Fibroblast of mammary gland (primary cell): ENCODE results near the gene MED13L.

Experiments
- DNase-seq: peaks from one replicate; pipeline ENCODE4 v3.0.0-alpha.2; 2010; ENCODE audit warnings: low read depth
- H3K4me3 ChIP-seq: 2 replicates; pipeline ENCODE4 v1.5.1; 2011; ENCODE audit warnings: low read depth, mild to moderate bottlenecking, low read length, moderate library complexity; ENCODE audit not compliant: control insufficient read depth
- TF ChIP-seq, protein P1 (sequence below): conservative IDR thresholded peaks from 2 replicates; pipeline ENCODE4 v1.5.1; 2011; ENCODE audit warnings: low read depth, low read length, inconsistent platforms; ENCODE audit not compliant: control insufficient read depth, insufficient read depth

Gene MED13L

DNA sequence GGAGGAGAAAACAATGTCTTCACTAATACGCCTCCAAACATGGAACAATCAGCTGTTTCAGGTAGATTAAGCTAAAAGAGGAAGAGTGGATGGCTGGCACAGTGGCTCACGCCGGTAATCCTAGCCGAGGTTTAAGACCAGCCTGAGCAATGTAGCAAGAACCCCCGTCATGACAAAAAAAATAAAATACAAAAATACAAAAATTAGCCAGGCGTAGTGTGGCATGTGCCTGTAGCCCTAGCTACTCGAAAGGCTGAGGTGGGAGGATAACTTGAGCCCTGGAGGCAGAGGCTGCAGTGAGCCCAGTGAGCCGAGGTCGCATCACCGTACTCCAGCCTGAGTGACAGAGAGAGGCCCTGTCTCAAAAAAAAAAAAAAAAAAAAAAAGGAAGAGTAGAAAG, 1.2 kb upstream of the MED13L start:
- no peak for DNase-seq
- TF ChIP-seq, protein P1, sequence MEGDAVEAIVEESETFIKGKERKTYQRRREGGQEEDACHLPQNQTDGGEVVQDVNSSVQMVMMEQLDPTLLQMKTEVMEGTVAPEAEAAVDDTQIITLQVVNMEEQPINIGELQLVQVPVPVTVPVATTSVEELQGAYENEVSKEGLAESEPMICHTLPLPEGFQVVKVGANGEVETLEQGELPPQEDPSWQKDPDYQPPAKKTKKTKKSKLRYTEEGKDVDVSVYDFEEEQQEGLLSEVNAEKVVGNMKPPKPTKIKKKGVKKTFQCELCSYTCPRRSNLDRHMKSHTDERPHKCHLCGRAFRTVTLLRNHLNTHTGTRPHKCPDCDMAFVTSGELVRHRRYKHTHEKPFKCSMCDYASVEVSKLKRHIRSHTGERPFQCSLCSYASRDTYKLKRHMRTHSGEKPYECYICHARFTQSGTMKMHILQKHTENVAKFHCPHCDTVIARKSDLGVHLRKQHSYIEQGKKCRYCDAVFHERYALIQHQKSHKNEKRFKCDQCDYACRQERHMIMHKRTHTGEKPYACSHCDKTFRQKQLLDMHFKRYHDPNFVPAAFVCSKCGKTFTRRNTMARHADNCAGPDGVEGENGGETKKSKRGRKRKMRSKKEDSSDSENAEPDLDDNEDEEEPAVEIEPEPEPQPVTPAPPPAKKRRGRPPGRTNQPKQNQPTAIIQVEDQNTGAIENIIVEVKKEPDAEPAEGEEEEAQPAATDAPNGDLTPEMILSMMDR, result no peak
- no peak overlapping the region for H3K4me3 ChIP-seq

DNA sequence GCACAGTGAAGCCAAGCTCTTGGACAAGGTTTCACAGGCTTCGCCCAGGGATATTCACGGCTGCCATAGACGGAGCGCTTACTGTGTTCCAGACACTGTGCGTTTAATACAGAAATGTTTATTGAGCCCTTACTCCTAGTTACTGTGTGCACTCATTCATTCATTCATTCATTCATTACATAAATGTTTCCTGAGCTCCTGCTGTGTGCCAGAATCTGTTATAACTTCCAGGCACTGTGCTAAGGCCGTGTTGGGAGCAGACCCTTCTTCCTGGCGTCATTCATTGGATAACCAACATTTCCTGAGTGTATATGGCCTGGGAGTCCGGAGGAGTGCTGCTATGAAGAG, 760 bp upstream of the MED13L start:
- TF ChIP-seq, protein P1, result no peak
- no peak for DNase-seq
- H3K4me3 ChIP-seq, result peak overlapping the region; percentile 39

DNA sequence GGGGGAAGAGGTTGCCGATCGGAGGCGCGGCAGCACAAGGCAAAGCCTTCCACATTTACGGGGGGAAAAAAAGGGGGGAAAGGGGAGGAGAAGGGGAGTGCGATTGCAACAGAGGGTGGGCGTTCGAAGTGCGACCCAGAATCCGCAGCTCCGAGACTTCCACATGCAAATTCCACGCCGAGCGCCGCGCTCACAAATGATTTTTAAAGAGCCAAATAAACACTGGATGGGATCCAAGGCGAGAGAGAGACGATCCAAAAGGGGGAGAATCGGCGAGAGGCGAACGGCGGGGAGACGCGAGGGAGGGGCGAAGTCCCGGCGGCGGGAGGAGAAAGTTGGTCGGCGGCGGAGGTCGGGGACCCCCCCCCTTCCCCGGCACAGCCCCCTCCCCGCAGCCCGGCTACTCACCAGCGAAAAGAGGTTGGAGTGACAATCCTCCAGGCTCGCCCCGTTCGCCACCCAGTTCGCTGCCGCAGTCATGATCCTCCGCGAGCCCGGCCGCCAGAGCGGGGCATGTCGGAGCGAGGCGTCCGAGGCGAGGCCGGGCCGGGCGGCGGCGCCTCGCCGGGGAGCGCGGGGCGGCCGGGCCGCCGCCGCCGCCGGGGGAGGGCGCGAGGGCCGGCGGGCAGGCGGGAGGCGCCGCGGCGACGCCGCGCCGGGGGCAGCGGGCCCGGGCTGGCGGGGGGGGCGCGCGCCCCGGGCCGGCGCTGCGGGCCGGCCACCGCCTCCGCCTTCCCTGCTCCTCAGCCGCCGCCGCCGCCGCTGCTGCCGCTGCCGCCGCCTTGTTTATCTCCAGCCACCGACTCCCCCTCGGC, 634 bp downstream of the MED13L start:
- peak; percentile 58 for DNase-seq
- TF ChIP-seq, protein P1, result no peak
- H3K4me3 ChIP-seq, result peak overlapping the region; percentile 90

DNA sequence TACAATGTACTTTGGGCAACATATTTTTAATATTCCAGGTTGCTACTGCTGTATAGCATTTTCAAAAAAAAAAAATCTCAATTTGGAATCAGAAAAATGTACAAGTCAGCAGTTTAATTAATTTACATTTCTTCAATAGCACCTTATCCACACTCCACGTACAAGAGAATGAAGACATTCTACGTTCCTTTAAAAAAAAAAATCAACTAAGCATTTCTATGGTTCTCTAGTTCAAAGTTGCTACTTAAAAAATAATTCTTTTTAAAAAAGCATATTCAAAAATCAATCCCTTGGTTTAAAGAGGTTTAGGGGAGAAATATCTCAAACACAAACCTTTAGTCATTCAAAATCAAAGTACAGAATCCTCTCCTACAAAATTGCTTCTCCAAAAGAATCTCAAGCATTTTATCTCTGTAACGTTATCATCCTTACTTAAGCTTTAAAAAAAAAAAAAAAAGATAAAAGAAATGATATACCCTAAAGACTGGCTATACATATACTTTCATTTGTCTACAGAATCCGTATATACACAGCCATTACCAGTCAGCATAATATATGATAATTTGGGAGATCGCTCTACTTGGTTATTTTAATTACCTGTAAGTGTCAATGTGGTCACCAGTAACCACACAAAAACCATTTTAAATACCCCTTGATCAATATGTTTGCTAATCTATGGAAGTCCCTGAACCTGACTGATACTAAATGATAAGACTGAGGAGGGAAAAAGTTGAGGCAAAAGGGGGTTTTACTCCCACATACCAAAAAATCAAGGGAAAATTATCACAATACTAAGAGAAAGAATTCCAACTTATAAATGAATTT, 2.7 kb downstream of the MED13L start:
- peak overlapping the region; percentile 90 for H3K4me3 ChIP-seq
- TF ChIP-seq, protein P1, result no peak
- no peak for DNase-seq

DNA sequence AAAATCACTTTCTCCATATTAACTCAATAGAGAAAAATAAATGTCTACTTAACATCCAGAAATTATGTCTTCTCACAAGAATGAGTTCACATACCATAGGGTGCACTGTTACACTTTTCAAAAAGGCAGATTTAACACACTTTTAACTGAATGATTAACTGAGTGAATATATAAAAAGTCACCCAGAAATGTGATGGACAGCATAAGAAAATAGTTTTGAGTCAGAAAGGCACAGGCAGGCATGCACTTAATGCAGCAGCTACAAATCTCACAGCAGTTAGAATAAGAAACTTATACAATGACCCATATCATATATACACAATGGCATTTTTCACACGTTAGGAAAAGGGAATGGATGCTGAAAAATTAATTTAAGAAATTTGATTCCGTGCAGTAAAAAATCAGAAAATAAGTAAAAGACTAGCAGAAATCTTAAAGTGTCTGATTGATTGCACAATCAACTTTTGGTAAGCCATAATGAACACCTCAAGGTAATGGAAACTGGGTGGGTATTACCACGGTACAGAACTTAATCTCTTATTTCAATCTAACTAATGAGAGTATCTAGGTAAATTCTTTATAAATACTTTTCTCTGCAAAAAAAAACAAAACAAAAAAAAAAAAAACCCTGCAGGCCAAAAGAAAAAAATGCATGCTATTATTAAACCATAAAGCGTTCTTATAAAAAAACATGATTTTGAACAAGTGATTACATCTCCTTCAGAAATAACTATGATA, 3.5 kb downstream of the MED13L start:
- no peak overlapping the region for H3K4me3 ChIP-seq
- TF ChIP-seq, protein P1, result no peak
- no peak for DNase-seq

DNA sequence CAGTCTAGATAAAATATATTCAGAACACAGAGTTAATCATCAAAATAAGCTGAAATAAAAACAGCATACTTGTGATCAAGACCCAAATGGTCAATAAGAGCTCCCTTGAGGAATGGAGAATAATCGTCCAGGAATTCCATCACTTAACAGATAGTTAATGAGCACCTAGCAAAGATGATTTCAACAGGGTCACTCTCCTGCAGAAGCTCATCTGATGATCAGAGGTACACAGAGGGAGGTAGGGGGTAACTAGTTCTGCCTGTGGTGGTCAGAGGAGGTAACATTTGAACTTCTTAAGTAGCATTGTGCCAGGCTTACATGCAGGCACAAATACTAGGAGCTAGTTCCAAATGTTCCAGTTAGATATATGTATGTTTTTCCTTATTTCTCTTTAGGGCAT, 9.5 kb downstream of the MED13L start:
- TF ChIP-seq, protein P1, result no peak
- DNase-seq, result no peak
- no peak overlapping the region for H3K4me3 ChIP-seq
